Endothelial cell of umbilical vein (primary cell): ENCODE data around the gene DHCR7. TPM values are rescaled to one million over a fixed set of nuclear protein-coding genes. Genes with fewer than 3 reads are reported as not detected.

ENCODE experiments used
- BruUV-seq: library from RNA; stranded (reverse); fragments of 400-500 nt; replicated peaks from 2 replicates; lab custom pipeline; 2021; lab: Mats Ljungman, UMichigan
- CTCF ChIA-PET: fragments of 300-600, 350-600 bp; sonication (Branson Sonifier 250); formaldehyde crosslinking; loops from one replicate; lab custom pipeline; 2021; ENCODE audit warnings: antibody characterized with exemption, inconsistent platforms; lab: Charles Lee
- POLR2A ChIA-PET: fragments of 300-600, 350-600 bp; sonication (Branson Sonifier 250); formaldehyde crosslinking; loops from one replicate; lab custom pipeline; 2021; ENCODE audit warnings: antibody characterized with exemption, inconsistent platforms; lab: Charles Lee
- DNase-seq: peaks from one replicate; pipeline ENCODE4 v3.0.0-alpha.2; 2011; ENCODE audit warnings: low read depth, low spot score
- FAIRE-seq: peaks from 2 replicates; lab custom pipeline; 2011; peaks lifted over from hg19 to GRCh38; lab: Jason Lieb, UNC
- H2AFZ ChIP-seq: 2 replicates; pipeline ENCODE4 v1.6.0; 2012; ENCODE audit warnings: low read depth, low read length, control low read depth, inconsistent platforms
- H3K27ac ChIP-seq: 2 replicates; pipeline ENCODE4 v1.5.1; 2011; ENCODE audit warnings: low read depth, mild to moderate bottlenecking, control low read depth, low read length, moderate library complexity; ENCODE audit not compliant: insufficient read depth
- H3K27me3 ChIP-seq, 2 experiments: 2 replicates each; pipeline versions ENCODE4 v1.6.0 to v1.6.1; 2011; ENCODE audit warnings: low read length in 2 of 2, mixed read lengths in 1 of 2; ENCODE audit not compliant: control insufficient read depth in 2 of 2, insufficient read depth in 2 of 2
- H3K36me3 ChIP-seq, 2 experiments: 2 replicates in 1 of 2; 3 replicates in 1 of 2; pipeline ENCODE4 v1.5.1; 2011; ENCODE audit warnings: low read length in 2 of 2, mild to moderate bottlenecking in 1 of 2, moderate library complexity in 1 of 2; ENCODE audit not compliant: control insufficient read depth in 2 of 2, insufficient read depth in 2 of 2; ENCODE audit errors: extremely low read depth in 1 of 2
- H3K4me1 ChIP-seq: 3 replicates; pipeline ENCODE4 v1.5.1; 2011; ENCODE audit warnings: mild to moderate bottlenecking, low read length; ENCODE audit not compliant: control insufficient read depth, insufficient read depth; ENCODE audit errors: extremely low read depth
- H3K4me2 ChIP-seq: 2 replicates; pipeline ENCODE4 v1.6.1; 2011; ENCODE audit warnings: low read length, control low read depth, mixed read lengths; ENCODE audit not compliant: insufficient read depth
- H3K4me3 ChIP-seq, 3 experiments: fragments of 200-600 bp in 1 of 3; sonication (generic), shearing (Covaris generic) in 1 of 3; replicated peaks in 1 of 3; 2 replicates each; pipeline ENCODE4 v1.5.1; 2011 to 2016; ENCODE audit warnings: control low read depth in 3 of 3, low read length in 3 of 3, mild to moderate bottlenecking in 2 of 3, inconsistent platforms in 1 of 3, low read depth in 1 of 3, moderate library complexity in 1 of 3; ENCODE audit not compliant: insufficient read depth in 1 of 3
- H3K79me2 ChIP-seq: 2 replicates; pipeline ENCODE4 v1.6.0; 2012; ENCODE audit warnings: low read length, inconsistent platforms; ENCODE audit not compliant: control insufficient read depth, insufficient read depth
- H3K9ac ChIP-seq: replicated peaks from 2 replicates; pipeline ENCODE3; 2011; ENCODE audit warnings: low read length, control low read depth; ENCODE audit not compliant: insufficient read depth; ENCODE audit errors: extremely low read depth
- H3K9me1 ChIP-seq: replicated peaks from 3 replicates; pipeline ENCODE4 v1.6.0; 2011; ENCODE audit warnings: mild to moderate bottlenecking, low read length; ENCODE audit not compliant: control insufficient read depth, insufficient read depth; ENCODE audit errors: extremely low read depth
- H3K9me3 ChIP-seq: replicated peaks from 2 replicates; pipeline ENCODE4 v1.5.1; 2012; ENCODE audit warnings: low read length, inconsistent platforms; ENCODE audit not compliant: control insufficient read depth, insufficient read depth
- H4K20me1 ChIP-seq: replicated peaks from 2 replicates; pipeline ENCODE3; 2011; ENCODE audit warnings: mild to moderate bottlenecking, low read length; ENCODE audit not compliant: control insufficient read depth, insufficient read depth; ENCODE audit errors: extremely low read depth
- EZH2 ChIP-seq: IDR thresholded peaks from 2 replicates; pipeline ENCODE4 v1.6.1; 2012; ENCODE audit warnings: borderline replicate concordance, low read depth, mild to moderate bottlenecking, moderate library complexity, low read length, inconsistent platforms; ENCODE audit not compliant: severe bottlenecking
- FOS ChIP-seq: IDR thresholded peaks from 2 replicates; pipeline ENCODE4 v1.6.1; 2011; ENCODE audit warnings: mild to moderate bottlenecking, low read length, moderate library complexity, borderline replicate concordance; ENCODE audit not compliant: insufficient read depth
- GATA2 ChIP-seq: IDR thresholded peaks from 2 replicates; pipeline ENCODE4 v1.7.0; 2011; ENCODE audit warnings: low read depth, mild to moderate bottlenecking, moderate library complexity, mixed read lengths, low read length; ENCODE audit not compliant: insufficient read length, insufficient read depth
- JUN ChIP-seq: IDR thresholded peaks from 2 replicates; pipeline ENCODE4 v1.6.1; 2011; ENCODE audit warnings: borderline replicate concordance, low read depth; ENCODE audit not compliant: insufficient read length, insufficient read depth
- MAX ChIP-seq: IDR thresholded peaks from 2 replicates; pipeline ENCODE4 v1.6.1; 2011; ENCODE audit not compliant: insufficient read depth, insufficient read length
- MYC ChIP-seq: IDR thresholded peaks from one replicate; pipeline ENCODE4 v1.6.1; 2011; ENCODE audit warnings: mild to moderate bottlenecking, low read depth, low read length
- POLR2A ChIP-seq: IDR thresholded peaks from 2 replicates; pipeline ENCODE4 v1.6.1; 2012; ENCODE audit warnings: low read depth, mild to moderate bottlenecking, control low read depth, low read length
- POLR2AphosphoS5 ChIP-seq: IDR thresholded peaks from 2 replicates; pipeline ENCODE4 v1.6.1; 2012; ENCODE audit warnings: low read depth, mild to moderate bottlenecking, control low read depth, low read length, moderate library complexity; ENCODE audit not compliant: insufficient read depth
- dilution Hi-C: fragments of 300-500 bp; cut with MboI; formaldehyde crosslinking; loops from one replicate; pipeline ENCODE4 v1.15.0; 2019; ENCODE audit warnings: low sequenced_read_pairs; ENCODE audit not compliant: extremely low pct_ligation_motif_present
- intact Hi-C: fragments of 100-400 bp; cut with micrococcal nuclease; formaldehyde crosslinking; loops from one replicate; pipeline ENCODE4 v1.10.0; 2022
- polyA plus RNA-seq, 4 experiments: library from polyadenylated mRNA; depleted of rRNA in 3 of 4; stranded (reverse) in 3 of 4; unstranded in 1 of 4; fragments of >200 nt; gene quantifications; 2 replicates each; pipeline versions ENCODE4 v1.2.1 to v1.2.3, GENCODE V29; 2011 to 2012; ENCODE audit warnings: missing spikeins in 1 of 4
- total RNA-seq: library from RNA; stranded (reverse); gene quantifications from 2 replicates; pipeline ENCODE4 v1.2.3, GENCODE V29; 2021
- TF ChIP-seq, protein P1 (sequence below), 2 donors: IDR thresholded peaks; 1 replicate in 1 of 2; 2 replicates in 1 of 2; pipeline ENCODE4 v1.5.1; 2011; ENCODE audit warnings: low read length in 2 of 2, mild to moderate bottlenecking in 2 of 2, moderate library complexity in 2 of 2, control low read depth in 1 of 2, inconsistent platforms in 1 of 2, low read depth in 1 of 2; ENCODE audit not compliant: insufficient read depth in 1 of 2; ENCODE audit errors: extremely low read depth in 1 of 2

Gene DHCR7
- total and polyA plus RNA-seq, 2 donors (not counting 3 experiments of a cell fraction or from before 2014, with no cell fraction given), result 171 to 175 TPM

GRCh38 chr11:71388637-71389235 lies 59.5 kb downstream of the DHCR7 start:
- no peaks in the 10 kb centered on the region for H3K9me3 ChIP-seq
- no peaks in the 10 kb centered on the region for H3K9me1 ChIP-seq
- no peaks in the 10 kb centered on the region for H3K36me3 ChIP-seq
- dilution Hi-C loops (no loop called here), intact Hi-C loops (no loop called here)
- H3K4me2 ChIP-seq, result no peak overlapping the region
- CTCF ChIA-PET, result no interaction called here
- TF ChIP-seq POLR2A, result no peak
- no peak overlapping the region for H3K27ac ChIP-seq
- no peaks in the 10 kb centered on the region for H4K20me1 ChIP-seq
- DNase-seq (no peak), FAIRE-seq (no peak)
- BruUV-seq, result no TSS peak
- no peaks in the 10 kb centered on the region for H3K27me3 ChIP-seq
- no peak overlapping the region for H2AFZ ChIP-seq
- H3K79me2 ChIP-seq, result no peaks in the 10 kb centered on the region
- no peaks in the 10 kb centered on the region for H3K4me1 ChIP-seq
- POLR2A ChIA-PET, result no interaction called here
- H3K9ac ChIP-seq, result no peak overlapping the region
- H3K4me3 ChIP-seq, result no peak overlapping the region

DNA sequence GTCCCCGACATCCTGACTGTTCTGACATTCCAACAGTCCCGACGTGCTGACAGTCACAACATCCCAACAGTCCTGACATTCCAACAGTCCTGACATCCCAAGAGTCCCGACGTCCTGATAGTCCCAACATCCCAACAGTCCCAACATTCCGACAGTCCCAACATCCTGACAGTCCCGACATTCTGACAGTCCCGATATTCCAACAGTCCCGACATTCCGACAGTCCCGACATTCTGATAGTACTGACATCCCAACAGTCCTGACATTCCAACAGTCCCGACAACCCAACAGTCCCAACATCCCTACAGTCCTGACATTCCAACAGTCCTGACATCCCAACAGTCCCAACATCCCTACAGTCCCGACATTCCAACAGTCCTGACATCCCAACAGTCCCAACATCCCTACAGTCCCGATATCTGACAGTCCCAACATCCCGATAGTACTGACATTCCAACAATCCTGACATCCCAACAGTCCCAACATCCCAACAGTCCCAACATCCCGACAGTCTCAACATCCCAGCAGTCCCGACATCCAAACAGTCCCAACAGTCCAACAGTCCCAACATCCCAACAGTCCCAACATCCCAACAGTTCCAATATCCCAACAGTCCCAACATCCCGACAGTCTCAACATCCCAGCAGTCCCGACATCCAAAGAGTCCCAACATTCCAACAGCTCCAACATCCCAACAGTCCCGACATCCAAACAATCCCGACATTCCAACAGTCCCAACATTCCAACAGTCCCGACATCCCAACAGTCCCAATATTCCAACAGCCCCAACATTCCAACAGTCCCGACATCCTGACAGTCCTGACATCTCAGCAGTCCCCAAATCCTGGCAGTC lies 60.2 kb downstream of the DHCR7 start:
- intact Hi-C loops, result no loop called here

More for the DNA sequence above, 60.2 kb downstream of the DHCR7 start:
- no peak overlapping the region for H3K4me3 ChIP-seq
- no peaks in the 10 kb centered on the region for H3K4me1 ChIP-seq
- no peaks in the 10 kb centered on the region for H3K36me3 ChIP-seq
- H3K4me2 ChIP-seq, result no peak overlapping the region
- no peak for DNase-seq
- H3K79me2 ChIP-seq, result no peaks in the 10 kb centered on the region
- CTCF ChIA-PET, result no interaction called here
- H3K9ac ChIP-seq, result no peak overlapping the region
- POLR2A ChIA-PET, result no interaction called here
- H3K9me1 ChIP-seq, result no peaks in the 10 kb centered on the region
- no peaks in the 10 kb centered on the region for H3K27me3 ChIP-seq
- TF ChIP-seq JUN (no peak), FOS (no peak), EZH2 (no peak), MYC (no peak), MAX (no peak), POLR2A (no peak), GATA2 (no peak), POLR2AphosphoS5 (no peak)
- TF ChIP-seq, protein P1, sequence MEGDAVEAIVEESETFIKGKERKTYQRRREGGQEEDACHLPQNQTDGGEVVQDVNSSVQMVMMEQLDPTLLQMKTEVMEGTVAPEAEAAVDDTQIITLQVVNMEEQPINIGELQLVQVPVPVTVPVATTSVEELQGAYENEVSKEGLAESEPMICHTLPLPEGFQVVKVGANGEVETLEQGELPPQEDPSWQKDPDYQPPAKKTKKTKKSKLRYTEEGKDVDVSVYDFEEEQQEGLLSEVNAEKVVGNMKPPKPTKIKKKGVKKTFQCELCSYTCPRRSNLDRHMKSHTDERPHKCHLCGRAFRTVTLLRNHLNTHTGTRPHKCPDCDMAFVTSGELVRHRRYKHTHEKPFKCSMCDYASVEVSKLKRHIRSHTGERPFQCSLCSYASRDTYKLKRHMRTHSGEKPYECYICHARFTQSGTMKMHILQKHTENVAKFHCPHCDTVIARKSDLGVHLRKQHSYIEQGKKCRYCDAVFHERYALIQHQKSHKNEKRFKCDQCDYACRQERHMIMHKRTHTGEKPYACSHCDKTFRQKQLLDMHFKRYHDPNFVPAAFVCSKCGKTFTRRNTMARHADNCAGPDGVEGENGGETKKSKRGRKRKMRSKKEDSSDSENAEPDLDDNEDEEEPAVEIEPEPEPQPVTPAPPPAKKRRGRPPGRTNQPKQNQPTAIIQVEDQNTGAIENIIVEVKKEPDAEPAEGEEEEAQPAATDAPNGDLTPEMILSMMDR (IDR thresholded peaks at IDR 0.05; ENCODE audit: extremely low read depth in 1 of 2, insufficient read depth in 1 of 2, low read depth in 1 of 2, low read length in 2 of 2), result no peak
- no peaks in the 10 kb centered on the region for H4K20me1 ChIP-seq
- H3K9me3 ChIP-seq, result no peaks in the 10 kb centered on the region
- FAIRE-seq, result no peak
- dilution Hi-C loops, result no loop called here
- H2AFZ ChIP-seq, result no peak overlapping the region
- no peak overlapping the region for H3K27ac ChIP-seq
- no TSS peak for BruUV-seq
